ENCODE measurements around the gene LXN. TPM values are rescaled to one million over a fixed set of nuclear protein-coding genes. Genes with fewer than 3 reads are reported as not detected.
A peak's percentile ranks its signal among the peaks of the same experiment; 100 is the strongest.

Gene LXN
- total RNA-seq, 1 donor from 2014 or later: 0.68 TPM

GRCh38 chr3:158671821-158672214 lies 630 bp downstream of the LXN start:
- ATAC-seq (no peak), DNase-seq (ENCODE audit: low spot score) (no peak)

GRCh38 chr3:158668506-158668905 lies 3.9 kb downstream of the LXN start:
- DNase-seq (ENCODE audit: low spot score) (no peak), ATAC-seq (no peak)

- no peak for DNase-seq (ENCODE audit: low spot score)
- no peak for ATAC-seq
Observed at GRCh38 chr3:158666416-158666815, 6.0 kb downstream of the LXN start.

GRCh38 chr3:158663832-158664231 lies 8.6 kb downstream of the LXN start:
- no peak for ATAC-seq
- no peak for DNase-seq (ENCODE audit: low spot score)

- no peak for DNase-seq (ENCODE audit: low spot score)
- no peak for ATAC-seq
Observed at GRCh38 chr3:158663246-158663645, 9.2 kb downstream of the LXN start.

DNA sequence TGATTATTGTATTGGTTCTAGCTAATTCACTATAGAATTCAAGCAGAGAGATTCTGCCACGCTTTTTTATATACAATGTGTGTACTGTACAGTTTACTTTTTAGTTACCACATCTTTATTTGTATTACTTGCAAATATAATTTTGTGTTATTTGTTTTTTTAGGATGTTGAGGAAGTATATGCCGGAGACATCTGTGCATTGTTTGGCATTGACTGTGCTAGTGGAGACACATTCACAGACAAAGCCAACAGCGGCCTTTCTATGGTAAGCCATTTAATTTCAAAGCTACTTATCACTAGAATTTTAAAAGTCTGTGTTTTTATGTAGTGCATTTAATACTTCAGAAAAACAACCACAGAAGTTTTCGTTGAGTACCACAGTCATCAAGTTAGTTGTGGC lies 11.7 kb downstream of the LXN start:
- no peak for DNase-seq (ENCODE audit: low spot score)
- no peak for ATAC-seq

DNA sequence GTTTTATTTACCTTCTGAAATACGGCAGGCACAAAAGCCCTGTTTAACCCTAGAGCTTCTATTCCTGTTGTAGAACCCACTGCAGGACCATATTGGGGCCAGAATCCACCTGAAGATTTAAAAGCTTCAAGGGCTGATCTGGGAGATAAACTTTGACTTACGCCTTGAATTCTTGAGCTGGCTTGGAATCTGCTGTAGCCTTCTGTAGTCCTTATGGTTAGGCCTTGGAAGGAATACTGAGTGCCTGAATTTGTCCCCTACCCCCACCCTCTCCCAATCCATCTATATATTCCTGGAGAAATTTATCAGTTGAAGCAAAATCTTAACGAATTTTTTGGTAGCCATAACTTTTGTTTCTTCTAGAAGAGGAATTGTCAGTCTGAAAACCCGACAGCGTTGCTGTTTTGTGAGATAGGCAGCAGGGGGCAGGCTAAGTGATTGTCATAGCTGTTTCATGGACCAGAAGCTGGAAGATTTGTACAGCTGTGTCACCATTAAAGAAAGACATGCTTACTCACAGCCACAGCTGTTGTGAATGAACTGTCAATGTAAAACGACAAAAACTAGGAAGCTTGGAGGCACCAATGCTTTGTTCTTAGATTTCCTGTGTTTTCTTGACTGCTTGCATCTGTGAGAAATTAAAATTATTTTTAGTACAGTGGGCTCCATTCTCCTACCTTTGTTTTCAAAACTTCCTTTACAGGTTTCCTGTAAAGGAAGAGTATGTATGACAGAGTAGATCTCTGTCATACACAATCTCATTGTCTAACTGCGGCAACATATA lies 12.8 kb downstream of the LXN start:
- DNase-seq (ENCODE audit: low spot score): no peak
- ATAC-seq: peak; percentile 92

DNA sequence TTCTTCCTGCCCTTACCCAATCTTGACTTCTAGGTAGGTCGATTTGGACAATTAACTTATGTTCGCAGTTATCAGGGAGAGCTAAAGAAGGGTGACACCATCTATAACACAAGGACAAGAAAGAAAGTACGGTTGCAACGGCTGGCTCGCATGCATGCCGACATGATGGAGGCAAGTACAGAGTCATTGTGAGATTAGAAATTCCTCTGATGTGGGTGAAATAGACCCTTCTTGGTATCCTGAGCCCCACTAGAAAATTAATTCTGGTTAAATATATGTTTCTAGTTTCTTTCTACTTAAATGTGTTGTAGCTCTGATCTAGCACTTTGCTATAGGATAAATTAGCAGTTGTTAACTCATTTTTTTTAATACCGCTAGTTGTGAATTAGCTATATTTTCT lies 13.6 kb downstream of the LXN start:
- DNase-seq (ENCODE audit: low spot score) (no peak), ATAC-seq (no peak)

DNA sequence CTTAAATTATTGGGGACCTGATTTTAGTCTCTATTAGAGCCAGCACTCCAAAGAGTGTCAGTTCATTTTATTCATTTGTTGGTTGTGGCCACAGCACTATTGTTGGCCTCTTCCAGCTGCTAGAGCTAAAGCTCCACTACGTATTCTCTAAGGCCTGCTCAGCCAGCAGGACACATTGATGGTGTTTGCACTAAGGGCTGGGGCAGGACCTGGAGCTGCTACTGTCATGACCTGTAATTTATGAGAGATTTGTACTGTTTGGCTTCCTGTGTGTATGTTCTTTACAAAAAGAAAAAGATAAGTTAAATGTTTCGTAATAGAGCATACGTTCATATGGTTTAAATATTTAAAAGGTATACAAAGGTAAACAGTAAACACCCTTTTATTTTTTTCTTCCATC lies 20.0 kb downstream of the LXN start:
- no peak for DNase-seq (ENCODE audit: low spot score)
- ATAC-seq: no peak

- DNase-seq (ENCODE audit: low spot score) (no peak), ATAC-seq (no peak)
Observed at GRCh38 chr3:158651192-158651591, 21.3 kb downstream of the LXN start.

GRCh38 chr3:158649791-158650190 lies 22.7 kb downstream of the LXN start:
- ATAC-seq (no peak), DNase-seq (ENCODE audit: low spot score) (no peak)

DNA sequence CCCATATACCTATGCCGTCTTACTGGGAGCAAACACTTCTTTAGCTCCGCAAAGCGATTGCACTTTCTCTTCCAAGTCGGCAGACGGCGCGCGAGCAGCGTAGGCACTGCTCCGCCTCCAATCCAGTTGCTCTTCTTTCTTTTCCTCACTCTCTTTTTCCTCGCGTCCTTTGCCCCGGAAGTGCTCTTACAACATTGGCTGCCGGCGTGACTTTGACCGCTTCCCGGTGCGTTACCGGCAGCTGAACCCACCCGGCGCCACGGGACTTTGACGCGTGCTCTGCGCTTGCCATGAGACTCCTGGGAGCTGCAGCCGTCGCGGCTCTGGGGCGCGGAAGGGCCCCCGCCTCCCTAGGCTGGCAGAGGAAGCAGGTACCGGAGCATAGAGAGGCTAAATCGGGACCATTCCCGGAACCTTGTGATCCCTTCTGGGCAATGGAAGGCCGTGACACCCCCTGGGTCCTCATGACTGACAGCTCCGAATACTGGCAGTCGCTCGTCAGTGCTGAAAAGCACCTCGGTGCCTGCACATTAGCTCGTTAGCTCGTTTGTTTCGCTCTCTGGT lies 28.0 kb downstream of the LXN start, which contains the start of gene GFM1:
Gene GFM1 (plus strand): TSS at position 183 of the 564 bp plus-strand sequence. CDS start 108 bp downstream, at position 291.
- ATAC-seq: peak; percentile 98

DNA sequence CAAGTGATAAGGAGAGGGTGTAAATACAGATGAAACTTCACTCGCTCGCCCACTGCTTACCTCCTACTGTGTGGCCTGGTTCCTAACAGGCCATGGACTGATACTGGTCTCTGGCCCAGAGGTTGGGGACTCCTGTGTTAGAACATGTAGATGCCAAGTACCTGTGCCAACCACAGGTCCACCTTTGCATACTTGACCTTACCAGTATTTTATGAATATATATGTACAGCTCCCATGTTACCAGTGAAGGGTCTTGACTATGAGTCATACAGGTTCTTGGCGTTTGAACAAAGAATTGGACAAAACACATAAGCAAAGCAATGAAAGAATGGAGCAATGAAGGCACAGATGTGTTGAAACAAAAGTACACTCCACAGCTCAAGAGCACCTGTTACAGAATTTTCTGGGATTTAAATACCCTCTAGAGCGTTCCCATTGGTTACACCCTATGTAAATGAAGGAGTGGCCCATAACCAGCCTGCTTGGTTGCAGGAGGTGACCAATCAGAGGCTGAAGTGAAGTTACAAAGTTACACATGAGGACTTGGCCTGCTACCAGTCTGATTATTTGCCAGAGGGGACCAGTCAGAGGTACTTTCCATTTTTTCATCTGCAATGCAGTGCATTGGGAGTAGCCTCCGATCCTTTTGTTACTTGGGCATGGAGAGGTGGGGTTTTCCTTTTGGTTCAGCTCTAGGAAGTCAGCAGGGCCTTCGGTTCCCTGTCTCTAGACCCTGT lies 29.8 kb downstream of the LXN start:
- ATAC-seq: no peak
- no peak for DNase-seq (ENCODE audit: low spot score)

More for the DNA sequence above, 28.0 kb downstream of the LXN start, which contains the start of gene GFM1:
- peak; percentile 94 for DNase-seq (ENCODE audit: low spot score)

- ATAC-seq (no peak), DNase-seq (ENCODE audit: low spot score) (no peak)
Observed at GRCh38 chr3:158642005-158642404, 30.4 kb downstream of the LXN start.

GRCh38 chr3:158640646-158641045 lies 31.8 kb downstream of the LXN start:
- ATAC-seq (no peak), DNase-seq (ENCODE audit: low spot score) (no peak)

GRCh38 chr3:158631981-158632380 lies 40.5 kb downstream of the LXN start:
- ATAC-seq (no peak), DNase-seq (ENCODE audit: low spot score) (no peak)

GRCh38 chr3:158625881-158626280 lies 46.6 kb downstream of the LXN start:
- ATAC-seq: no peak
- DNase-seq (ENCODE audit: low spot score): no peak

GRCh38 chr3:158617982-158618875 lies 54.2 kb downstream of the LXN start:
- no peak for DNase-seq (ENCODE audit: low spot score)

More at GRCh38 chr3:158617982-158618875, 54.2 kb downstream of the LXN start:
- ATAC-seq: no peak

Measured in left lobe of liver (tissue), 2 donors.